Measurements from ENCODE around the gene CYP4X1. TPM values are rescaled to one million over a fixed set of nuclear protein-coding genes. Genes with fewer than 3 reads are reported as not detected.

The CYP4X1 gene
- total and polyA plus RNA-seq, 2 experiments from 2014 or later = 1.8 to 3.6 TPM

DNA sequence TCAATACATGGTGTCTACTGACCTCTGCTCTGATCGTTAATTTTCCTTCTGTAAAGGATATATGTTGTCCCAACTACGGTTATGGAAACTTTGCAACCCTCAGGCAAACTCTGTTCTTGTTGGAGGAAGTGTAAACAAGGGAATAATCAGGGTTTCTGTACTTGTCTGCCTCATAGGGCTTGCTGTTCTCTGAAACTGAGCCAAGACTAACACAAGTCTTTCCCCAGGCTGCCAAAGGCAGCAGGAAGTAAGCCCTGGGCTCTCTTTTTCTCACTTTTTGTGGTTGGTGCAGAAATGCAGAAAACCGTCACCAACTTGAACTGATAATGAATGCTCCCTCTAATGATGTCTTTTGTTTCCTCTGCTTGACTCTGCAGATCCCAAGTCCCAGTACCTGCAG lies 7.6 kb downstream of the CYP4X1 start:
- no peaks in the 10 kb centered on the region for H3K9me3 Mint-ChIP-seq
- Histone ChIP-seq H3K4me1 (ENCODE audit: insufficient read depth) (no peaks in the 10 kb centered on the region), H3K4me3 (no peak overlapping the region), H3K36me3 (ENCODE audit: insufficient read depth) (no peaks in the 10 kb centered on the region), H3F3A (replicated peaks; ENCODE audit: low read depth) (no peaks in the 10 kb centered on the region), H3K79me2 (replicated peaks; ENCODE audit: insufficient read depth) (no peaks in the 10 kb centered on the region), H3K9me2 (ENCODE audit: insufficient read depth) (no peaks in the 10 kb centered on the region), H2AFZ (no peak overlapping the region), H3K4me2 (no peak overlapping the region), H4K20me1 (replicated peaks; ENCODE audit: insufficient read depth) (no peaks in the 10 kb centered on the region; the same call in 1 of the 2 replicates), H3K27ac (ENCODE audit: low read depth) (no peak overlapping the region), H3K27me3 (ENCODE audit: insufficient read depth) (no peaks in the 10 kb centered on the region)
- TF ChIP-seq POLR2AphosphoS5 (IDR thresholded peaks at IDR 0.05; ENCODE audit: low read depth) = no peak
- H3K4me1 Mint-ChIP-seq = peaks cover 4% of the 10 kb centered on the region; the same call in 1 of the 3 replicates
- no peaks in the 10 kb centered on the region for H3K27me3 Mint-ChIP-seq (ENCODE audit: insufficient read depth, low read depth, poor library complexity)
- DNase-seq (ENCODE audit: low spot score) (no peak), ATAC-seq (no peak)
- no peak overlapping the region for H3K4me3 Mint-ChIP-seq
- H3K36me3 Mint-ChIP-seq (ENCODE audit: low read depth) = no peaks in the 10 kb centered on the region
- H3K27ac Mint-ChIP-seq = no peak overlapping the region

DNA sequence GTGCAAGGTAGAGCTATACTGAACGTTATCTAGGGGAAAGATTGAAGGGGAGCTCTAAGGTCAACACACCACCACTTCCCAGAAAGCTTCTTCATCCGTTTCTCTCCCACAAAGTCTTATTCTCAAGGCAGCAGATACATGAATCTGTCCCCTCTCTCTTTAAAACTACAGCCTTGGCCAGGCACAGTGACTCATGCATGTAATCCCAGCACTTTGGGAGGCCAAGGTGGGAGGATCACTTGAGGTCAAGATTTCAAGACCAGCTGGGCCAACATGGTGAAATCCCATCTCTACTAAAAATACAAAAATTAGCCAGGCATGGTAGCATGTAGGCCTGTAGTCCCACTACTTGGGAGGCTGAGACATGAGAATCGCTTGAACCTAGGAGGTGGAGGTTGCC lies 8.1 kb downstream of the CYP4X1 start:
- Histone ChIP-seq H3K4me3 (no peak overlapping the region), H3K27me3 (ENCODE audit: insufficient read depth) (no peaks in the 10 kb centered on the region), H3K4me1 (ENCODE audit: insufficient read depth) (no peaks in the 10 kb centered on the region), H3K36me3 (ENCODE audit: insufficient read depth) (no peaks in the 10 kb centered on the region), H3F3A (replicated peaks; ENCODE audit: low read depth) (no peaks in the 10 kb centered on the region), H2AFZ (no peak overlapping the region), H3K27ac (ENCODE audit: low read depth) (no peak overlapping the region), H3K9me2 (ENCODE audit: insufficient read depth) (no peaks in the 10 kb centered on the region), H4K20me1 (replicated peaks; ENCODE audit: insufficient read depth) (no peaks in the 10 kb centered on the region; the same call in 1 of the 2 replicates), H3K79me2 (replicated peaks; ENCODE audit: insufficient read depth) (no peaks in the 10 kb centered on the region), H3K4me2 (no peak overlapping the region)
- no peaks in the 10 kb centered on the region for H3K9me3 Mint-ChIP-seq
- no peak overlapping the region for H3K4me3 Mint-ChIP-seq
- H3K27me3 Mint-ChIP-seq (ENCODE audit: insufficient read depth, low read depth, poor library complexity) = no peaks in the 10 kb centered on the region
- DNase-seq (ENCODE audit: low spot score) = no peak
- ATAC-seq = no peak
- H3K4me1 Mint-ChIP-seq = peaks cover 4% of the 10 kb centered on the region; the same call in 1 of the 3 replicates
- H3K36me3 Mint-ChIP-seq (ENCODE audit: low read depth) = no peaks in the 10 kb centered on the region
- H3K27ac Mint-ChIP-seq = no peak overlapping the region
- TF ChIP-seq JUNB (IDR thresholded peaks at IDR 0.05; ENCODE audit: unreplicated experiment) (no peak), NANOG (IDR thresholded peaks at IDR 0.05; ENCODE audit: borderline replicate concordance) (no peak), ETS1 (IDR thresholded peaks at IDR 0.05) (no peak), STAT1 (IDR thresholded peaks at IDR 0.05; ENCODE audit: unreplicated experiment) (no peak), CREB1 (CRISPR knock-in tag; IDR thresholded peaks at IDR 0.05; ENCODE audit: low read depth) (no peak), POLR2AphosphoS5 (IDR thresholded peaks at IDR 0.05; ENCODE audit: low read depth) (no peak), ZNF114 (CRISPR knock-in tag; IDR thresholded peaks at IDR 0.05) (no peak), CTCF (conservative IDR thresholded peaks at IDR 0.05; ENCODE audit: low read depth in 2 of 2) (no peak), ZNF331 (CRISPR knock-in tag; IDR thresholded peaks at IDR 0.05; ENCODE audit: low read depth) (no peak), EZH2 (IDR thresholded peaks at IDR 0.05; ENCODE audit: low read depth, unreplicated experiment) (no peak), EZH2phosphoT487 (IDR thresholded peaks at IDR 0.05; ENCODE audit: unreplicated experiment) (no peak)
- TF ChIP-seq, protein P1, sequence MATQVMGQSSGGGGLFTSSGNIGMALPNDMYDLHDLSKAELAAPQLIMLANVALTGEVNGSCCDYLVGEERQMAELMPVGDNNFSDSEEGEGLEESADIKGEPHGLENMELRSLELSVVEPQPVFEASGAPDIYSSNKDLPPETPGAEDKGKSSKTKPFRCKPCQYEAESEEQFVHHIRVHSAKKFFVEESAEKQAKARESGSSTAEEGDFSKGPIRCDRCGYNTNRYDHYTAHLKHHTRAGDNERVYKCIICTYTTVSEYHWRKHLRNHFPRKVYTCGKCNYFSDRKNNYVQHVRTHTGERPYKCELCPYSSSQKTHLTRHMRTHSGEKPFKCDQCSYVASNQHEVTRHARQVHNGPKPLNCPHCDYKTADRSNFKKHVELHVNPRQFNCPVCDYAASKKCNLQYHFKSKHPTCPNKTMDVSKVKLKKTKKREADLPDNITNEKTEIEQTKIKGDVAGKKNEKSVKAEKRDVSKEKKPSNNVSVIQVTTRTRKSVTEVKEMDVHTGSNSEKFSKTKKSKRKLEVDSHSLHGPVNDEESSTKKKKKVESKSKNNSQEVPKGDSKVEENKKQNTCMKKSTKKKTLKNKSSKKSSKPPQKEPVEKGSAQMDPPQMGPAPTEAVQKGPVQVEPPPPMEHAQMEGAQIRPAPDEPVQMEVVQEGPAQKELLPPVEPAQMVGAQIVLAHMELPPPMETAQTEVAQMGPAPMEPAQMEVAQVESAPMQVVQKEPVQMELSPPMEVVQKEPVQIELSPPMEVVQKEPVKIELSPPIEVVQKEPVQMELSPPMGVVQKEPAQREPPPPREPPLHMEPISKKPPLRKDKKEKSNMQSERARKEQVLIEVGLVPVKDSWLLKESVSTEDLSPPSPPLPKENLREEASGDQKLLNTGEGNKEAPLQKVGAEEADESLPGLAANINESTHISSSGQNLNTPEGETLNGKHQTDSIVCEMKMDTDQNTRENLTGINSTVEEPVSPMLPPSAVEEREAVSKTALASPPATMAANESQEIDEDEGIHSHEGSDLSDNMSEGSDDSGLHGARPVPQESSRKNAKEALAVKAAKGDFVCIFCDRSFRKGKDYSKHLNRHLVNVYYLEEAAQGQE (IDR thresholded peaks at IDR 0.05; ENCODE audit: unreplicated experiment) = no peak
